Epithelial cell of proximal tubule (primary cell): ENCODE results near the gene TTC39C. TPM values are rescaled to one million over a fixed set of nuclear protein-coding genes. Genes with fewer than 3 reads are reported as not detected.
"Not testable (repeated sequence)": the region's sequence is repeated elsewhere in the genome, so short reads cannot be mapped to it uniquely, and the experiment has no call there.

ENCODE experiments used
- DNase-seq: peaks from one replicate; pipeline ENCODE4 v3.0.0-alpha.2; 2011; ENCODE audit warnings: low read depth
- H3K4me3 ChIP-seq: 2 replicates; pipeline ENCODE4 v1.5.1; 2011; ENCODE audit warnings: low read depth, mild to moderate bottlenecking, low read length
- total RNA-seq: library from RNA; depleted of rRNA; stranded (reverse); fragments of >200 nt; gene quantifications from 2 replicates; pipeline ENCODE4 v1.2.3, GENCODE V29; 2015
- TF ChIP-seq, protein P1 (sequence below): conservative IDR thresholded peaks from 2 replicates; pipeline ENCODE4 v1.5.1; 2012; ENCODE audit warnings: low read depth, mild to moderate bottlenecking, low read length

Gene TTC39C
- total RNA-seq, 1 donor from 2014 or later, result 11.2 TPM

- no peak overlapping the region for H3K4me3 ChIP-seq
- DNase-seq, result no peak
- TF ChIP-seq, protein P1, sequence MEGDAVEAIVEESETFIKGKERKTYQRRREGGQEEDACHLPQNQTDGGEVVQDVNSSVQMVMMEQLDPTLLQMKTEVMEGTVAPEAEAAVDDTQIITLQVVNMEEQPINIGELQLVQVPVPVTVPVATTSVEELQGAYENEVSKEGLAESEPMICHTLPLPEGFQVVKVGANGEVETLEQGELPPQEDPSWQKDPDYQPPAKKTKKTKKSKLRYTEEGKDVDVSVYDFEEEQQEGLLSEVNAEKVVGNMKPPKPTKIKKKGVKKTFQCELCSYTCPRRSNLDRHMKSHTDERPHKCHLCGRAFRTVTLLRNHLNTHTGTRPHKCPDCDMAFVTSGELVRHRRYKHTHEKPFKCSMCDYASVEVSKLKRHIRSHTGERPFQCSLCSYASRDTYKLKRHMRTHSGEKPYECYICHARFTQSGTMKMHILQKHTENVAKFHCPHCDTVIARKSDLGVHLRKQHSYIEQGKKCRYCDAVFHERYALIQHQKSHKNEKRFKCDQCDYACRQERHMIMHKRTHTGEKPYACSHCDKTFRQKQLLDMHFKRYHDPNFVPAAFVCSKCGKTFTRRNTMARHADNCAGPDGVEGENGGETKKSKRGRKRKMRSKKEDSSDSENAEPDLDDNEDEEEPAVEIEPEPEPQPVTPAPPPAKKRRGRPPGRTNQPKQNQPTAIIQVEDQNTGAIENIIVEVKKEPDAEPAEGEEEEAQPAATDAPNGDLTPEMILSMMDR, result no peak
Measured at GRCh38 chr18:24064391-24065100, 50.0 kb downstream of the TTC39C start.

DNA sequence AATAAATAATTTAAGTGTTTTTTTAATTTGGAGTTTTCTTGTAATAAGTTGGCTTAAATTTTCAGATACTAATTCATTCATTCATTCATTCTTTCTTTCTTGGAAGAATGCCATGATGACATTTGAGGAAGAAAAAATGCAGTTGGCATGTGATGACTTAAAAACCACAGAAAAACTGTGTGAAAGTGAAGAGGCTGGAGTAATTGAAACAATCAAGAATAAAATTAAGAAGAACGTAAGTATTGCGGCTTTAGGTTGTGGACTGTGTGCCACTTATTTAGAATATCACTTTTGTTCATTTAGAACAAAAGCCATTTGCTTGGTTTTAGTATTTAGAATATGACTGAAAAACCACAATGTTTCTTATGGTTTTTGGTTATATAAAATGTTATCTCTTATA lies 51.4 kb downstream of the TTC39C start:
- no peak overlapping the region for H3K4me3 ChIP-seq
- TF ChIP-seq, protein P1, result no peak
- DNase-seq, result no peak

DNA sequence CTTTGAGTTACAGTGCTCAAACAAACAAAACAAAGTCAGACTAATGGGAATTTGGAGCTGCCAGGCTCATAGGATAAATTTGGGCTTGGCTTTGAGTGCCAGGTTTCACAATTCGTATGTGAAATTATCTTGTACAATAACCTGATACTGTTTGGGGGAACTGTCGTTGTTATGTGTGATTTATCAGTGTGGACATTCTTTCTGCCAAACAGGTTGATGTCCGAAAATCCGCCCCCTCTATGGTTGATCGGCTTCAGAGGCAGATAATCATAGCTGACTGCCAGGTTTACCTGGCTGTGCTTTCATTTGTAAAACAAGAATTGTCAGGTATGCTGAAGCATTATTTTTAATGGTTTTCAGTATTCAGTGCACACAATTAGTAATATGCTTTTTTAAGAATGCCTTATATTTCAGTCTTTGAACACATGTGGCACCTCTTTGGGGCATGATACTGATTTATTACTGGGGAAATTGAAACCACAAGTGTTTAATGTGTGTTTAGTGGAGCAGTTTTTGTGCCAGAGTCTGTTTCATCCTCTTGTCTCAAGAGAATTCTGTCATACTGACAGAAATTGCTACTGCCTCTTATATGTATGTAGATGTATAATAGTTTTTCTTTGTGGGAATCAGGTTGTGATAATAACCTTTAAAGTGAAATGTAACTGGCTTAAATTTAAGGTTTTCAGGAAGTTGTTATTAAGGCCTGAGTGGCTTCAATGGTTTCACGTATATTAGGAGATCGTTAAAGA lies 54.6 kb downstream of the TTC39C start:
- H3K4me3 ChIP-seq, result no peak overlapping the region
- no peak for DNase-seq
- TF ChIP-seq, protein P1, result no peak

DNA sequence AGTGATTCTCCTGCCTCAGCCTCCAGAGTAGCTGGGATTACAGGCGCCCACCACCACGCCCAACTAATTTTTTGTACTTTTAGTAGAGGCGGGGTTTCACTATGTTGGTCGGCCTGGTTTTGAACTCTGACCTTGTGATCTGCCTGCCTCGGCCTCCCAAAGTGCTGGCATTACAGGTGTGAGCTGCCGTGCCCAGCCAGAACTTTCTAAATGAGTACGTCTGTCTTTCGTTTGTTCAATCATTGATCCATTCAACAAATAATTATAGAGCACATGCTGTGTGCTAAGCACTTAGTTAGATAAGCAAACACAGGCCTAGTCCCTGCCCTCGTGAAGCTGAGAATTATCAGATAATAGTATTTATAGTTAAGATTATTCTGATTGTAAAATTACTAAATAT lies 56.5 kb downstream of the TTC39C start:
- TF ChIP-seq, protein P1, result no peak
- no peak overlapping the region for H3K4me3 ChIP-seq
- DNase-seq, result no peak

- TF ChIP-seq, protein P1, result no peak
- no peak for DNase-seq
- H3K4me3 ChIP-seq, result no peak overlapping the region
Measured at GRCh38 chr18:24071779-24072178, 57.2 kb downstream of the TTC39C start.

DNA sequence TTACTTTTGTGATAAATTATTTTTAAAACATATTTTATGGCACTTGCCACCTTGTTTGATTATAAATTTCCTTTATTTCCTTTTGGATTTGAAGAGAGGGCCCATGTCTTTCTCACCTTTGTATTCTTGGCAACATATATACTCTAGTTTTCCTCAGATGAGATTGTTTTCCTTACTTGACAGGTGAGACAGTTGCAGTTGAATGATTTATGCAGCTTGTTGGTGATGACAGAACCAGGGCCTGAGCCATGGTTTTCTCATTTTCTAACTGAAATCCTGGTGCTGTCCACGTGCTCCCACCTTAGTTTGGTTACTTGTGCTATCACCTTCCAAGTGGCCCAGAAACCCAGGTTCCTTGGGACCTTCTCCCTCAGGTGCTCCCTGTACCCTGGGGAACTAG lies 58.2 kb downstream of the TTC39C start:
- no peak for DNase-seq
- TF ChIP-seq, protein P1, result no peak
- H3K4me3 ChIP-seq, result no peak overlapping the region

- H3K4me3 ChIP-seq, result no peak overlapping the region
- DNase-seq, result no peak
- TF ChIP-seq, protein P1, result no peak
Measured at GRCh38 chr18:24073791-24074190, 59.2 kb downstream of the TTC39C start.

DNA sequence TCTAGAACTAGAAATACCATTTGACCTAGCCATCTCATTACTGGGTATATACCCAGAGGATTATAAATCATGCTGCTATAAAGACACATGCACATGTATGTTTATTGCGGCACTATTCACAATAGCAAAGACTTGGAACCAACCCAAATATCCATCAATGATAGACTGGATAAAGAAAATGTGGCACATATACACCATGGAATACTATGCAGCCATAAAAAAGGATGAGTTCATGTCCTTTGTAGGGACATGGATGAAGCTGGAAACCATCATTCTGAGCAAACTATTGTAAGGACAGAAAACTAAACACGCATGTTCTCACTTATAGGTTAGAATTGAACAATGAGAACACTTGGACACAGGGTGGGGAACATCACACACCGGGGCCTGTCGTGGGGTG lies 60.2 kb downstream of the TTC39C start:
- DNase-seq, H3K4me3 ChIP-seq: not testable (repeated sequence)
